Hepatocyte (in vitro differentiated cells): ENCODE data around the gene BHLHE23.

Experiments
- CTCF ChIP-seq: fragments of 200-600 bp; sonication (generic); IDR thresholded peaks from 2 replicates; pipeline ENCODE4 v1.5.1; 2016; ENCODE audit warnings: antibody characterized with exemption, mild to moderate bottlenecking; ENCODE audit not compliant: poor library complexity
- EZH2 ChIP-seq: fragments of 200-600 bp; sonication (generic); IDR thresholded peaks from 2 replicates; pipeline ENCODE4 v1.6.1; 2016; ENCODE audit warnings: antibody characterized with exemption, mild to moderate bottlenecking, borderline replicate concordance
- EZH2phosphoT487 ChIP-seq: fragments of 200-600 bp; sonication (generic); IDR thresholded peaks from one replicate; pipeline ENCODE4 v1.6.1; 2018; ENCODE audit warnings: antibody characterized with exemption, mild to moderate bottlenecking, low read depth, moderate library complexity; ENCODE audit not compliant: unreplicated experiment, severe bottlenecking

GRCh38 chr20:62969179-62969760 is 37.5 kb downstream of the BHLHE23 start:
- TF ChIP-seq CTCF (no peak), EZH2 (no peak), EZH2phosphoT487 (no peak)
